Uterus (tissue), 4 donors: ENCODE measurements around the gene STXBP5L. TPM values are rescaled to one million over a fixed set of nuclear protein-coding genes. Genes with fewer than 3 reads are reported as not detected.
"Not testable (repeated sequence)": the region's sequence is repeated elsewhere in the genome, so short reads cannot be mapped to it uniquely, and the experiment has no call there.

Experiments
- DNase-seq, 2 donors: peaks; one replicate each; pipeline ENCODE4 v3.0.0-alpha.2; 2019 to 2020
- H3K27ac ChIP-seq, 2 donors: fragments of 200-600 bp; sonication (generic); 1 replicate in 1 of 2; 2 replicates in 1 of 2; pipeline ENCODE4 v1.5.1; 2016 to 2018
- H3K27me3 ChIP-seq, 2 donors: fragments of 200-600 bp; sonication (generic); one replicate each; pipeline ENCODE4 v1.5.1; 2018 to 2019; ENCODE audit warnings: control low read depth in 1 of 2
- H3K36me3 ChIP-seq, 2 donors: fragments of 200-600 bp; sonication (generic); one replicate each; pipeline ENCODE4 v1.5.1; 2019; ENCODE audit warnings: control low read depth in 1 of 2
- H3K4me1 ChIP-seq, 2 donors: fragments of 200-600 bp; sonication (generic); one replicate each; pipeline ENCODE4 v1.5.1; 2018 to 2019; ENCODE audit warnings: control low read depth in 1 of 2
- H3K4me3 ChIP-seq, 2 donors: fragments of 200-600 bp; sonication (generic); 1 replicate in 1 of 2; 2 replicates in 1 of 2; pipeline ENCODE4 v1.5.1; 2018 to 2019; ENCODE audit warnings: mild to moderate bottlenecking in 1 of 2
- H3K9me3 ChIP-seq, 2 donors: fragments of 200-600 bp; sonication (generic); one replicate each; pipeline ENCODE4 v1.5.1; 2019; ENCODE audit warnings: control low read depth in 1 of 2
- POLR2A ChIP-seq, 2 donors: fragments of 450-650 bp; IDR thresholded peaks; one replicate each; pipeline ENCODE4 v1.6.1; 2016; ENCODE audit warnings: antibody characterized with exemption in 2 of 2, mild to moderate bottlenecking in 1 of 2, moderate library complexity in 1 of 2
- intact Hi-C: fragments of 100-400 bp; cut with DNase I; formaldehyde crosslinking; loops from one replicate; pipeline ENCODE4 v1.15.1; 2023; ENCODE audit warnings: low total_unique reads
- total RNA-seq, 4 donors: library from RNA; depleted of rRNA in 3 of 4; stranded (reverse); fragments of >200 nt in 3 of 4; gene quantifications; one replicate each; pipeline versions ENCODE4 v1.1.0 to v1.2.4, GENCODE V29; 2014 to 2023
- TF ChIP-seq, protein P1 (sequence below), 4 experiments: fragments of 200-600 bp in 2 of 4; fragments of 450-650 bp in 2 of 4; sonication (generic) in 2 of 4; IDR thresholded peaks; one replicate each; pipeline ENCODE4 v1.5.1; 2016 to 2019; ENCODE audit warnings: antibody characterized with exemption in 4 of 4, mild to moderate bottlenecking in 2 of 4, moderate library complexity in 1 of 4
- donor health status: DM: yes; HTN: yes; CAD: no.

Gene STXBP5L
- total RNA-seq, 4 donors from 2014 or later = under 0.01 to 2.6 (median 1.1) TPM

DNA sequence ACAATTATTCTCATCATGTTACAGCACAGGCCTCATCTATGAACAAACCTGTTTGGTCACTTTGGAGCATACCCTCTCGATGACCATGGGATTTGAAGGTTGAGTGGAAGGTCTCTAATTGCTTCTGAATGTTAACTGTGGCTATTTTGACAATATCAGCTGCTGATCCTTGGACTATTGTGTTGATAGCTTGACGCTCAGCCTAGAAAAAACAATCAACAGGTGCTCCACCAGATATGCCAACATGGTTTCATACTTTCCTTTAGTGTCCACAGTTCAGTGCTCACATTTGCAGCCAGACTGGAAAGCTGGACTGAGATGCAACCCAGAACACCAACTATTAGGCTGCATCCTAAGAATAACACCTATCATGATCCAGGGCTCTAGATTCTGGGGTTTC is 528.1 kb downstream of the STXBP5L start:
- DNase-seq = no peak
- H3K27ac ChIP-seq = no peak overlapping the region
- no peaks in the 10 kb centered on the region for H3K36me3 ChIP-seq
- intact Hi-C loops = no loop called here
- no peak overlapping the region for H3K4me3 ChIP-seq
- no peaks in the 10 kb centered on the region for H3K27me3 ChIP-seq
- no peaks in the 10 kb centered on the region for H3K4me1 ChIP-seq
- H3K9me3 ChIP-seq = no peaks in the 10 kb centered on the region
- TF ChIP-seq POLR2A (IDR thresholded peaks at IDR 0.05) = no peak
- TF ChIP-seq, protein P1, sequence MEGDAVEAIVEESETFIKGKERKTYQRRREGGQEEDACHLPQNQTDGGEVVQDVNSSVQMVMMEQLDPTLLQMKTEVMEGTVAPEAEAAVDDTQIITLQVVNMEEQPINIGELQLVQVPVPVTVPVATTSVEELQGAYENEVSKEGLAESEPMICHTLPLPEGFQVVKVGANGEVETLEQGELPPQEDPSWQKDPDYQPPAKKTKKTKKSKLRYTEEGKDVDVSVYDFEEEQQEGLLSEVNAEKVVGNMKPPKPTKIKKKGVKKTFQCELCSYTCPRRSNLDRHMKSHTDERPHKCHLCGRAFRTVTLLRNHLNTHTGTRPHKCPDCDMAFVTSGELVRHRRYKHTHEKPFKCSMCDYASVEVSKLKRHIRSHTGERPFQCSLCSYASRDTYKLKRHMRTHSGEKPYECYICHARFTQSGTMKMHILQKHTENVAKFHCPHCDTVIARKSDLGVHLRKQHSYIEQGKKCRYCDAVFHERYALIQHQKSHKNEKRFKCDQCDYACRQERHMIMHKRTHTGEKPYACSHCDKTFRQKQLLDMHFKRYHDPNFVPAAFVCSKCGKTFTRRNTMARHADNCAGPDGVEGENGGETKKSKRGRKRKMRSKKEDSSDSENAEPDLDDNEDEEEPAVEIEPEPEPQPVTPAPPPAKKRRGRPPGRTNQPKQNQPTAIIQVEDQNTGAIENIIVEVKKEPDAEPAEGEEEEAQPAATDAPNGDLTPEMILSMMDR (IDR thresholded peaks at IDR 0.05) = no peak

DNA sequence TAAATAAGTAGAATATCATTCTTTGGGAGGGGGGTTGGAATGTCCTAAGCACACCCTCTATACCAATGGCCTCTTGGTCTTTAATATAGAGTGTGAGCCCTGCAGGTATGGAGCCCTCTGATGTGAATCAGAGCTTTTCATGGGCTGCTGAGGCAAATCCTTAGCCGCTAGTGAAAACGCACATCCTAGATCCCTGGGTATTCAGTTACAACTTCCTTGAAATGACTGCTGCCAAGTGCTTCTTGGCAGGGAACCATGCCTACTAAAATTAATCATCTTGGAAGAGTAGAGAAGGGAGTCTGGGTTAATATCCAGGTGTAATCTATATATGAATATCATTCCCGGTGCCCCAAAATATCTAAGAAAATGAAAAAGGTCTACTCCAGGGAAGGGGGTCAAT is 528.6 kb downstream of the STXBP5L start:
- no peaks in the 10 kb centered on the region for H3K36me3 ChIP-seq
- DNase-seq = no peak
- intact Hi-C loops = no loop called here
- no peak overlapping the region for H3K27ac ChIP-seq
- no peaks in the 10 kb centered on the region for H3K4me1 ChIP-seq
- no peaks in the 10 kb centered on the region for H3K27me3 ChIP-seq
- no peak overlapping the region for H3K4me3 ChIP-seq
- TF ChIP-seq, protein P1 (IDR thresholded peaks at IDR 0.05) = no peak
- no peak for TF ChIP-seq POLR2A (IDR thresholded peaks at IDR 0.05)
- H3K9me3 ChIP-seq = no peaks in the 10 kb centered on the region

DNA sequence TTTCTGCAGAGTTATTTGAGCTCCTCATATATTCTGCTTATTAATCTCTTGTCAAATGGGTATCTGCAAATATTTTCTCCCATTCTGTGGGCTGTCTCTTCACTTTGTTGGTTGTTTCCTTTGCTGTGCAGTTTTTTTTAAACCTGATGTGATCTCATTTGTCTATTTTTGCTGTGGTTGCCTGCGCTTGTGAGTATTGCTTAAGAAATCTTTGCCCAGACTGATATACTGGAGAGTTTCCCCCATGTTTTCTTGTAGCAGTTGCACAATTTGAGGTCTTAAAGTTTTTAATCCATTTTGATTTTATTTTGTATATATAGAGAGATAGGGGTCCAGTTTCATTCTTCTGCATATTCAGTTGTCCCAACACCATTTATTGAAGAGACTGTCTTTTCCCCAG is 535.5 kb downstream of the STXBP5L start:
- Histone ChIP-seq H3K27ac (no peak overlapping the region), H3K27me3 (no peaks in the 10 kb centered on the region), H3K9me3 (no peaks in the 10 kb centered on the region), H3K4me3 (no peak overlapping the region), H3K4me1 (no peaks in the 10 kb centered on the region), H3K36me3 (no peaks in the 10 kb centered on the region)
- DNase-seq = no peak
- intact Hi-C loops = no loop called here
- TF ChIP-seq POLR2A (IDR thresholded peaks at IDR 0.05) = no peak
- TF ChIP-seq, protein P1 (IDR thresholded peaks at IDR 0.05) = no peak

DNA sequence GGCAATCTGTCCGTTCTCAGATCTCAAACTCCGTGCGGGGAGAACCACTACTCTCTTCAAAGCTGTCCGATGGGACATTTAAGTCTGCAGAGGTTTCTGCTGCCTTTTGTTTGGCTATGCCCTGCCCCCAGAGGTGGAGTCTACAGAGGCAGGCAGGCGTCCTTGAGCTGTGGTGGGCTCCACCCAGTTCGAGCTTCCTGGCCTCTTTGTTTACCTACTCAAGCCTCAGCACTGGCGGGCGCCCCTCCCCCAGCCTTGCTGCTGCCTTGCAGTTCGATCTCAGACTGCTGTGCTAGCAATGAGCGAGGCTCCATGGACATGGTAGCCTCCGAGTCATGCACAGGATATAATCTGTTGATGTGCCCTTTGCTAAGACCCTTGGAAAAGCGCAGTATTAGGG is 543.7 kb downstream of the STXBP5L start:
- H3K36me3 ChIP-seq, H3K4me1 ChIP-seq, H3K9me3 ChIP-seq, DNase-seq, H3K27ac ChIP-seq, H3K27me3 ChIP-seq, H3K4me3 ChIP-seq, intact Hi-C loops: not testable (repeated sequence)

DNA sequence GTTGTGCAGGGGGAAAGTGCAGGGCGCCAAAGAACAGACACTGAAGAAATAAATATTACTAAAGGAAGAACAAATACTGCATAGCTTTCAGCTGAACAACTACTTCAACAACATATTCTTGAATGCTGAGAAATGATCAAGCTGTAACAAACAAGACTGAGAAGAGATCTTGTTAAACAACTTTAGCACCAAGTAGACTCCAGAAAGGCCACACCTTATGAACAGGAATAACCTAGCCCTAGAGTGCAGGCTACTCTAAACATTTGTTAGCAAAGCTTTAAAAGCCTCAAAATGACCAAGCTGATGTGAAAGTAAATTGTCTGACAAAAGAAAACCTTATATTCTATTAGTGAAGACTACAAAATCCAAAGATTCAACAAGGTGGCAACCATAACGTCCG is 554.6 kb downstream of the STXBP5L start:
- Histone ChIP-seq H3K4me3 (no peak overlapping the region), H3K27me3 (no peaks in the 10 kb centered on the region), H3K4me1 (no peaks in the 10 kb centered on the region), H3K9me3 (no peaks in the 10 kb centered on the region), H3K27ac (no peak overlapping the region), H3K36me3 (no peaks in the 10 kb centered on the region)
- intact Hi-C loops = no loop called here
- no peak for DNase-seq
- TF ChIP-seq, protein P1 (IDR thresholded peaks at IDR 0.05) = no peak
- TF ChIP-seq POLR2A (IDR thresholded peaks at IDR 0.05) = no peak

DNA sequence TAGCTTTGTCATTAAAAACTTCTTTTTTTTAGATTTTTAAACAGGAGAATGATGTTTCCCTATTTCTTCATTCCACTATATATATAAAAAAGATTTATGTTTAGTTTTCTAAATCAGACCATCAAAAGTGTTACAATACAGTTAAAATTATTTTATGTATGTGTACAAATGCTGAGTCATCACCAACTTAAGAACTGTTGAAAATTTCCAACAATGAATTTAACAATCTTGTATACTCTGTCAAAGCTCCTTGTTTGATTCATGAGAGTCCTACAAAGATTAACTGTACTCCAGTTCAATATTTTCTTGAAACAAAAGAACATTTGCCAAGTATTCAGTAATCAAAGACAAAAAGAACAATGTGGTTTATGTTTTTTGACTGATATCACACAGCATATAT is 555.7 kb downstream of the STXBP5L start:
- H3K9me3 ChIP-seq = no peaks in the 10 kb centered on the region
- no peaks in the 10 kb centered on the region for H3K36me3 ChIP-seq
- H3K27me3 ChIP-seq = no peaks in the 10 kb centered on the region
- H3K27ac ChIP-seq = no peak overlapping the region
- H3K4me1 ChIP-seq = no peaks in the 10 kb centered on the region
- TF ChIP-seq POLR2A (IDR thresholded peaks at IDR 0.05) = no peak
- TF ChIP-seq, protein P1 (IDR thresholded peaks at IDR 0.05) = no peak
- no peak overlapping the region for H3K4me3 ChIP-seq
- DNase-seq = no peak
- intact Hi-C loops = no loop called here
